GM21515 (cell line): ENCODE measurements around the gene MED15.
"Not testable (repeated sequence)": the region's sequence is repeated elsewhere in the genome, so short reads cannot be mapped to it uniquely, and the experiment has no call there.

Experiments
- ATAC-seq: cut with Tn5 transposase; IDR thresholded peaks from one replicate; pipeline ENCODE4 v1.9.1; 2021; ENCODE audit not compliant: unreplicated experiment

MED15 gene

DNA sequence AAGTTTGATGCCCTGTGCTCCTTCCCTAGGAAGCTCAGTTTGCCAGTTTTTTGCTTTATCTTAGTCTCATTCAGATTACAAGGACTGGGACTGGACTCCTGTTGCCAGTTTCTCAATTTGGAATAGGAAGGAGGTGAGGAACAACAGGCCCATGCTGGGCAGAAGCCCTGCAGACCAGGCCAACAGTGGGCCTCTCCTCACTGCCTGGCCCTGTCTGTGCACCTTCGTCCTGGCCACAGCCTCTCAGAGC is 23.7 kb downstream of the MED15 start:
- no peak for ATAC-seq

DNA sequence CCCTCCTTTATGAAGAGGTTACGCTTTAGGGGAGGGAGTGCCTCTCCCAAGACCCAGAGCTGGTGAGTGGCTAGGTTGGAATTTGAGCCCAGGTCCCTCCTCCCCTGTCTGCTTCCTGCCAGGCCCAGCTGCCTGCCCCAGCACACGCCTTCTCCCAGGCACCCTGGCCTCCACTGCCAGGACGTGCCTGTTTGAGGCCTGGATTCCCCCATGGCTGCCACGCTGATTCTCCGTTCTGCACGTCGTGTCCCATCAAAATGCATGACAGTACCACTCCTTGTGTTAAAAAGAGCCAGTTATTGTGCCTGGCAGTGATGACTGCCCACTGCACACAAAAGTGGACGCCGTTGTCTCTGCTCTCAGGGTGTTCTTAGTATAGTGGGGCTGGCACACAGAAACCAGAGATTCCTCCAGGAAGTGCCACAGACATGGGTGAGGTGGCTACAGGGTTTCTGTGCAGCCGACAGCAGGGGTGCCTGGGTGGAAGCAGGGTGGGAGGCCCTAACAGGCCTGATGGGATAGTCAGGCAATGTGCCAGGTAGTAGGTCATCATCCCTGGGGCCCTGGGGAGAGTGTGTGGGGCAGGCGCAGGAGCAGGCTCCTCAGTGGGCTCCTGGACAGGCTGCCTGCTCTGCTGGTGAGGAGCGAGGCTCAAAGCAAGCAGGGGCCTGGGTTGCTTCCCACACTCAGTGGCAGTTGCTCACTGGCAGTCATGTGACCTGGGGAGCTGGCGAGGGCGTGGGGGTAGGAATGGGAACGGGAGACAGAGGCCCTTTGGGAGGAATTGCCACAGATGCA is 24.2 kb downstream of the MED15 start:
- no peak for ATAC-seq

DNA sequence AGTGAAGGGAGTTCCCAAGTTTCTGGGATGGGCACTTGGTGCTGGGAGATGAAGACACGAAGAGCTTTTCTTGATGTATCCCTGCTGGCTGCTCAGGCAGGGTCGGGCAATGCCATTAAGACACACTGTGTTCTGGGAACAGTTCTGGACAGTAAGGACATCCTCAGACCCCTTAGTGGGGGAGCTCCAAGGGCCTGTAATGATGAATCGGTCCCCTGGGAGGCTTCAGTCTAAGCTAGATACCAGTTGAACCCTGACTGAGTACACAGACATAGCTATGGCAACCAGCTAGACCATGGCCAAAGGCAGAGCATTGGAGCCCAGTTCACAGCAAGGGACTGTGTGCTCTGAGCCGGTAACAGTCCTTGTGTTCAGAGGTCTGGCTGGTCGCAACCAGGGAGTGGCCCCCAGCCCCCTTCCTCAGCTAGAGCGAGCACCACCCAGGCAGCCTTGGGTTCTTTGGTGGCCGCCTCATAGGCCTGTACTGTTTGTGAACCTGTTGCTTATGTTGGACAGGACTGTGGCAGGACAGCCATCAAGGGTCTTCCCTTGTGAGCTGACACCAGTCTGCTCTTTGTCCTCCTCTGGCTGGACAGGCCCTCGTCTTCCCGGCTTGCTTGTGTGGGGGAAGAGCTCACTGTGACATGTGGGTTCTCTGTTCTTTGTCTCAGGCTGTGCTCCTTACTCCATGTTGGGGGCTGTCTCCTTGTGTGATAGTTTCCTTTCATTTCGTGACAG is 25.0 kb downstream of the MED15 start:
- no peak for ATAC-seq

DNA sequence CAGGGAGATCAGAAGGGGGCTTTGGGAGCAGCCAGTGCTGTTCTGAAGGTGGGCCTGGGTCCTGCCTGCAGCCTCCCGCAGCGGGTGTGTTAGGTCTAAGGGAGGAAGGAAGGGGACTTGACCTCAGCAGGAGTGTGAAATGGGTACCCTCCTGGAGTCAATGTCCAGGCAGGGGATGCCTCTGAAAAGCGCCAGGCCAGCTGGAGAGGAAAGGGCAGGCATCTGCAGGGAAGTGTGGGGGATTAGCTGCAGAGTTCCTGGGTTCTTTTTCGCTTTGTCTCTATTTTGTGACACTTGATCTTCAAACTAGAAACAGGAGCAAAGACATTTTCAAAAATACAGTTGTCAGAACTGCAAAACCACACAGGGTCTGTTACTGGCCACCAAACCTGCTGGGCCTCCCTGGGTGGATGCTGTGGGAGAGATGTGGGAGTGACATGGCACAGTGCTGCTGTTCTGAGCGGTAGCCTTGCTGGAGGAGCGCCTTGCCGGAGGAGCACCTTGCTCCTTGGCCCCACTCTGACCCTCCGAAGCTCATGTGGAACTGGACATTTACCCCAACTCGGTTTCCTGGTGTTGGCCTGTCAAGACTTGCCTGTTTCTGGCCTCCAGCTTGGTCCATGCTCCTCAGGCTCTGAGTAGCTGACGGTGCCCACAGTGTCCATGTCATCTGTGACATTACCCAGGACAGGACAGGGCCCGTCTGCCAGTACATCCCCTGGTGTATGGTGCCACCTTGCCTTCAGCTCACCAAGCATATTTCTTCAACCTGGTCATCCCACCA is 25.9 kb downstream of the MED15 start:
- no peak for ATAC-seq

DNA sequence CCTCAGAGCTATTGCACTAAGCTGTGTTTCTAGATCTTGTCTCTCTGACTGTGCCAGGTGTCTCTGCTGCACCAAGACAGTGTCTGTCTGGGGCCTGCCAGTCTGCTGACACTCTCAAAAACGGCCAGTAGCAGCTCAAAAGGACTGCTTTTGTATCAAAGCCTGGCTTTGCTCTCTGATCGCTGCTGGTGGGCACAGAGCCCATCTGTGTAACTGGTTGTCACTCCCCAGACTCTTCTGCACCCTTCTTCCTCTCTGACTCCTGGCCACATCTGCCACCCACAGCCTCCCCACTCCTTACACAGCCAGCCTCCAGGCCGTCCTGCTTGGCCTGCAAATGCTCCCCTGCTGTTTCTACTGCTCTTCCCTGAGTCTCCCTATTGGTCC is 26.5 kb downstream of the MED15 start:
- no peak for ATAC-seq

DNA sequence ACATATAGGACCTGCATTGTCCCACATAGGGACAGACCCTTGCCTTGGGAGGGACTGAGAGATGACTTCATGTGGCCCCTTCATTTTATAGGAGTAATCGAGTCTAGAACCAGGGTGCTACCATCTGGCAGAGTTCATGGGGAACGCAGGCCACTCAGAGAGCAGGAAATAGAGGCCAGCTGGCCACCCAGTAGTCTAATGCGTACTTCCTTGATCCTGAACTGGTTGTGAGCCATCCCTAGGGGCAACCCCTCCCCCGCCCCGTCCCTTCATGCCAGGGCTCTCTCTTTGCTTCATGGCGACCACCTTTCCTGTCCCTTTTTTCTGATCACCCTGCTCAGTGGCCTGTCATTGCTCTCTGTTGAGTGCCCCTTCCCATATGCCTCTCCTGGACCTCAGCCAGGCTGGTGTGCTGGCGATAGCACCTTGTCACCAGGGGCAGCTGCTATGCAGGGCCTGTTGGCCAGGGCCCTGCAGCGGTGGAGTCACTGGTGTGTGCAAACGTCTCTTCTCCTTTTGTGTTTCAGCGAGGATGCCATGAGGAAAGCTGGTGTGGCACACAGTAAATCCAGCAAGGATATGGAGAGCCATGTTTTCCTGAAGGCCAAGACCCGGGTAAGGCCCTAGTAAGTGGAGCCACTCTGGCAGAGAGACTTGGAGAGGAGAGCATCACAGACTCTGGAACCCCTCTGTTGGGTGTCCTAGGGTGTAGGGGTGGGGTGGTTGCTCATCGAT is 29.3 kb downstream of the MED15 start:
- no peak for ATAC-seq

DNA sequence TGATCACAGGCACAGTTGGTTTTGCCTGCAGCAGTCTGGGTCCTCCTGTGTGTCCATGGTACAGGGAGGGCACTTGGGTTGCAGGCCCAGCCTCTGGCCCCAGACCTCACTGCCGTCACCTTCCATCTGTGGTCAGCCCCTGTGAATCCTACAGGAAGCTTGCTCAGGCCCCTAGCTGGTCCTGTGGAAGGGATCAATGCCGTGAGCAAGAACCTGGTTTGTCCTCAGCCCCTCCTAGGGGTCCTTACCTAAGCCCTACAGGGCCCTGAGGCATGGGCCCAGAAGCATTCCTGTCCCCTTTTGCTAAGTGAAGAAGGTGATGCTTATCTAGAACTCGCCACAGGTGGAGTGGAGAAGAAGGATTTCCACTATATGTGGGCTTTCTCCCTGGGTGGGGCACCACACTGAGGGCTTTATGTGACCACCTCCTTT is 29.9 kb downstream of the MED15 start:
- ATAC-seq = no peak

DNA sequence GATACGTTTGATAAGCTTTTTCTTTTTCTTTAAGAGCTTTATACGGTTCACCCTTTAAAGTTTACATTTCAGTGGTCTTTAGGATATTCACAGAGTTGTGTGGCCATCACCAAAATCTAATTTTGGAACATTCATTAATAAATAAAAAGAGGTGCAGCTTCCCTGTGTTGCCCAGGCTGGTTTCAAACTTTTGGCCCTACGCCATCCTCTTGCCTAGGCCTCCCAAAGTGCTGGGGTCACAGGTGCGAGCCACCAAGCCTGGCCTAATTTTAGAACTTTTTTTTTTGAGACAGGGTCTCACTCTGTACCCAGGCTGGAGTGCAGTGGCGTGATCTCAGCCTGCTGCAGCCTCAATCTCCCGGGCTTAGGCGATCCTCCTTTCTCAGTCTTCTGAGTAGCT is 30.6 kb downstream of the MED15 start:
- ATAC-seq = no peak

DNA sequence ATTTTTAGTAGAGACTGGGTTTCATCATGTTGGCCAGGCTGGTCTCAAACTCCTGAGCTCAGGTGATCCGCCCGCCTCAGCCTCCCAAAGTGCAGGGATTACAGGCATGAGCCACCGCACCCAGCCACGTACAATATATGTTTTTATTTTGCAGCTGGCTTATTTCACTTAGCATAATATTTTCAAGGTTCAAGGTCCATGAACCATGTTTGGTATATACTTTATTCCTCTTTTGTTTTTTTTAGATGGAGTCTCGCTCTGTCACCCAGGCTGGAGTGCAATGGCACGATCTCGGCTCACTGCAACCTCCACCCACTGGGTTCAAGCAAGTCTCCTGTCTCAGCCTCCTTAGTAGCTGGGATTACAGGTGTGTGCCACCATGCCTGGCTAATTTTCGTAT is 31.5 kb downstream of the MED15 start:
- ATAC-seq = not testable (repeated sequence)

DNA sequence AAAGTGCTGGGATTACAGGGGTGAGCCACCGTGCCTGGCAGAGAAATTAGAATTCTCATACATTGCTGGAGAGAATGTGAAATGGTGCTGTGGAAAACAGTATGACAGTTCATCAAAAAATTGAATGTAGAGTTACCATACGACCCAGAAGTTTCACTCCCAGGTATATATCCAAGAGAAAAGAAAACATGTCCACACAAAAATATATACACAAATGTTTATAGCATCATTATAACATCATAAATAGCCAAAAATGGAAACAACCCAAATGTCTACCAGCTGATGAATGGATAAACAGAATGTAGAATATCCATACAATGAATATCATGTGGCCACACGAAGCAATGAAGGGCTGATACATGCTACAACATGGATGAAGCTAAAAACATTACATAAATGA is 34.6 kb downstream of the MED15 start:
- no peak for ATAC-seq

DNA sequence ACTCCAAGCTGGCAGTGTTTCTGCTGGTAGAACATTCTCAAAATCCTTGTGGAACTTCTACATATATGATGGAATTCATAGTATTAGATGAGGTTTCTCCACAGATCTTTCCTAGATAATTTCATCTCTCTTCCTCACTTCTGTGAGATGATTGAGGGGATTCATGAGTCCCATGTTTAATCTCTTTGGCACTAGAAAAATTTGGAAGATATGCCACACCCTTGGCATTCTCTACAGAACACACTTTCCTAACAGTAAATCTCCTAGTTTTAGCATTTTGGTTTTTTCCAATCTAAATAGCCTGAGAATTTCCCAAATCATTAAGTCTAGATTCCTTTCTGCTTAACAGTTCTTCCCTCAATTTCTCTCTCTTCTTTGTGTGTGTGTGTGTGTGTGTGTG is 35.3 kb downstream of the MED15 start:
- no peak for ATAC-seq

DNA sequence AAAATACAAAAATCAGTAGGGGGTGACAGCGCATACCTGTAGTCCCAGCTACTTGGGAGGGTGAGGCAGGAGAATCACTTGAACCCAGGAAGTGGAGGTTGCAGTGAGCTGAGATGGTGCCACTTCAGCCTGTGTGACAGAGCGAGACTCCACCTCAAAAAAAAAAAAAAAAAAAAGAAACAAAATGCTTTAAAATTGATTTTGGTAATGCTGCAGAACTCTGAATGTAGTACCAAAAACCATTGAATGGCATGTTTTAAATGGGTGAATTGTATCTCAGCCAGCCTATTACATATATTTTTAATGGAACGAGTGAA is 37.9 kb downstream of the MED15 start:
- not testable (repeated sequence) for ATAC-seq

DNA sequence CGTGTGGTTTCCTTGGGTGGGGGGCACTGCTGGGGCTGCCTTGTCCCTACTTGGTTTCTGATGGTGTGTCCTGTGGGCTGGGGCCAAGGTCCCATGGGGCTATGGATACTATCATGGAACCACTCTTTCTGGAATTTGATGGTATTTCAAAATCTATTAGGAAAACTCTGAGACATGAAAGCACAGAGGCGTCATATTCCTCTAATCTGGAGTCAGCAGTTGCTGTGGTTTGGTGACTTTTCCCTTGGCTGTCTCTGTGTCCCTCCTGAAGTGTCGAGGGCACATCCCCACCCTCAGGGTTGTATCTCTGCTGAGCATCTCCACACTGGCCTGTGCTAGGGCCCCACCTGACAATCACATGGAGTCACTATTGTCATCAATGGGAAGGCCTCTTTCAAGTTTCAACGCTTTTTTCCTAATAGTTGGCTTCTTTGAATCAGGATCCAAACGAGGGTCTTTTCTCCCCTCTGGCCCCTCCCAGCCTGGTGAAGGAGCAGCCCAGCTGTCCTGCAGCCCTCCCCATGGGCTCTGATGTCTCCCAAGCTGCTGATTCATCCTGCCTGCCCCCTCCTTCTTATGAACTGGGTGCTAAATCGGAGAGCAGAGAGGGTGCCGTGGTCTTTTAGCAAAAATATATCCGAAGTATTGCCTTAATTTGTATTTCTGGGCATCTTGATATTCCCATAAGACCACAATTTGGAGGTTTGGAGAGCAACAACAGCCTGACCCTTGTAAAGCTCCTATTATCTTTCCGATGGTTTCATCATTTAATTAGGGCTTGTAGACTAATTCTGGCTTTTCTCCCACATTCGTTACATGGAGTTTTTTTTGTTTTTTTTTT is 38.5 kb downstream of the MED15 start:
- ATAC-seq = no peak

DNA sequence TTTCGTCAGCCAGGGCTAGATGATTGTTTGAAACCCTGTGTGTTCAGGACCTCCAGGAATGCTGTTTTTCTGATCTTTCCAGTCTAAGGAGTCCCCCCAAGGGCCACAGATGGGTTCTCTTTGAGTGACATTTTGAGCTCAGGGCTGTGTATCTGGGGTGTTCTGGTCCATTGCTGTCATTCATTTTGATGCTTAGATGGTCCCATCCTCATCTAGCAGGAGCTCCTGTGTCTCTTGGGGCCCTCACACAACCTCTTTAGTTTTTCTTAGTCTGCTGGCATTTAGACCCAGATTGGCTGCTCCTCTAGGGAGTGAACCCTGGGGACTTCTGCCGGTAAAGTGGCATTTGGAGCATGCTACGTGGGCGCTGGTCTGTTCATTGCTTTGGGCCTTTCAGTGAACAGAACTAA is 39.1 kb downstream of the MED15 start:
- no peak for ATAC-seq

DNA sequence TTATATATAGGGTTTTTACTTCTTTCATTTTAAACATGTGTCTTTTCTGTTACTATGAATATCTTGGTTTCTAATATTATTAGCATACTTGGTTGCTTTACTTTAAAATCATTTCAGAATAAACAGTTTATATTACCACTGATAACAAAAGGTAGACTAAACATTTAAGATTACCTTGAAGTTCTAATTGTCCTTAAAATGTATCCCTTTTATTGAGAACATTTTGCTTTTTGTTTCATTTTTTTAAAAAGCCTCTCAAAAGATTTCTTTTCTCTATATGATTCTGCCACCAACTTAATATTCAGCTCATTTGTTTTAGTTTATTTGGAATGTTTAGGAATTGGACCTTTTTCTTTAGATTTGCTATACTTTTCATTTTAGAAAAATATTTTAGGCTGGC is 39.6 kb downstream of the MED15 start:
- no peak for ATAC-seq

DNA sequence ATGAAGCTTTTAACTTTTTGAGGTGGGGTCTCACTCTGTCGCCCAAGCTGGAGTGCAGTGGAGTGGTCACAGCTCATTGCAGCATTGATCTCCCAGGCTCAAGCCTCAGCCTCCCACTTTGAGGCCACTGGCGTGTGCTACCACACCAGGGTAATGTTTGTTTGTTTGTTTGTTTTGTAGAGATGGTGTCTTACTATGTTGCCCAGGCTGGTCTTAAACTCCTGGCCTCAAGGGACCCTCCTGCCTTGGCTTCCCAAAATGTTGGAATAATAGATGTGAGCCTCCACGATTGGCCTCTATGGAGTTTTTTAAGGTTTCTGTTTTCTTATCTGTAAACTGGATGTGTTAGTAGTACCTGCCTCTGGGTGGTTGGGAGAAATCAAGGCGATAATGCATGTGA is 41.4 kb downstream of the MED15 start:
- no peak for ATAC-seq

DNA sequence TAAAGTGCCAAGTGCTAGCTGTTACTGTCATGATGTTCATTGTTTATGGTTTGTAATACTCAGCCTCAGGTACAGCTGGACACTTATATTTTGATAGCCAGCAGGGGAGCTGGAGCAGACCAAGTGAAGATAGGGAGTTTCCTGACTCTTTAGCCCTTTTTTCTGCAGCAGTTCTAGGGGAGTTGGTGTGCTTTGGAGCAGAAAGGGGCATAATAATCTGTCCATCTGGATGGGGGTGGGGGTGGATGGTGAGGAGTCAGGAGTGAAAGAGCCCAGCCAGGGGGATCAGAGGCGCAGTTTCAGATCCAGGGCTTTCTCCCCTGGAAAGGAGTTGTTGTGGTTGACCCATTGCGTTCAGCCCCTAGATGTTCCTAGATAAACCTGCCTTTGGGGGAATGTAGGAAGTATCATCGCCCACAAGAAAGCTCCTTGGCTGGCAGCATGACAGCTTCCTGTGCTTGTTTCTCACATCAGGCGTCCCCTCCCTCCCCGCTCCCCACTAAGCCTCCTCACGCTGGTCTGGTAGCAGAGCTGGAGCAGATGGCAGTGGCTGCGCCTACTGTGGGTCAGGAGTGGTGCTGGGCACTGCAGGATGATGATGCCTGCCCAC is 41.9 kb downstream of the MED15 start:
- no peak for ATAC-seq

DNA sequence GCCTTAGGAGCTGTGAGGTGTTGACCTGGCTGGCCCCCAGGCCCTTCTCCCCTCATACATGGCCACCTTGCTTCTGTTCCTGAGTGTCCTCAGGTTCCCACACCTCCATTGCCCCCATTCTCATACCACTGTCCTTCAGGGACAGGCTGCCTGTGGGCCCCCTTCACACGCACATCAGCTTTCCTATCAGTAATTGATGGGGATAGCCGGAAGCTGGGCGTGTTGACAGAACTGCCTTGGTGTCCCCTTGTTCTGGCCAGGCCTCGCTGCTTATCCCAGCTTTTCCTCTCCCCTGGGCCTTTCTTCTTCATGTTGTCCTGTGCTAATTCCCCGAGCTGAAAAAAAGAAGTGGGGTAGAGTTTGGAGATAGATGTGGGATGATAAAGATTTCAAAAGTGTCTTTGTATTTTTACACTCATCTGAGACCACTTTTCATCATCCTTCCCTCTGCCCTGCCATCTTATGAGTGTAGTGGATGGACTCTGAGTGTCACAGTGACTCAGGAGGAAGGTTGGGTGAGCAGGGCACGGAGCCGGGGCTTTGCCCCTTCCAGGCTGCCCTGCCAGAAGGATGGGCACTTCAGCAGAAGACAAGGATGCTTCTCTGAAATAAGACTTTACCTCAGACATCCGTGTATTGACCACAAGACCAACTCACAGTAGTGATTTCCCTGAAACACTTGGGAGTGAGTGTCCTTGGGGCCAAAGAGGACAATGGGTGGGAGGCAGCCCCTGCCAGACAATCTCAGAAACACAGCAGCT is 42.8 kb downstream of the MED15 start:
- no peak for ATAC-seq
